ENCODE measurements around the gene MXD4. TPM values are rescaled to one million over a fixed set of nuclear protein-coding genes. Genes with fewer than 3 reads are reported as not detected.

The MXD4 gene
- total and polyA plus RNA-seq, 9 of the 15 experiments (the other 6 are each of a cell fraction or from before 2014, with no cell fraction given), result 0.06 to 13.5 (median 5.9) TPM

DNA sequence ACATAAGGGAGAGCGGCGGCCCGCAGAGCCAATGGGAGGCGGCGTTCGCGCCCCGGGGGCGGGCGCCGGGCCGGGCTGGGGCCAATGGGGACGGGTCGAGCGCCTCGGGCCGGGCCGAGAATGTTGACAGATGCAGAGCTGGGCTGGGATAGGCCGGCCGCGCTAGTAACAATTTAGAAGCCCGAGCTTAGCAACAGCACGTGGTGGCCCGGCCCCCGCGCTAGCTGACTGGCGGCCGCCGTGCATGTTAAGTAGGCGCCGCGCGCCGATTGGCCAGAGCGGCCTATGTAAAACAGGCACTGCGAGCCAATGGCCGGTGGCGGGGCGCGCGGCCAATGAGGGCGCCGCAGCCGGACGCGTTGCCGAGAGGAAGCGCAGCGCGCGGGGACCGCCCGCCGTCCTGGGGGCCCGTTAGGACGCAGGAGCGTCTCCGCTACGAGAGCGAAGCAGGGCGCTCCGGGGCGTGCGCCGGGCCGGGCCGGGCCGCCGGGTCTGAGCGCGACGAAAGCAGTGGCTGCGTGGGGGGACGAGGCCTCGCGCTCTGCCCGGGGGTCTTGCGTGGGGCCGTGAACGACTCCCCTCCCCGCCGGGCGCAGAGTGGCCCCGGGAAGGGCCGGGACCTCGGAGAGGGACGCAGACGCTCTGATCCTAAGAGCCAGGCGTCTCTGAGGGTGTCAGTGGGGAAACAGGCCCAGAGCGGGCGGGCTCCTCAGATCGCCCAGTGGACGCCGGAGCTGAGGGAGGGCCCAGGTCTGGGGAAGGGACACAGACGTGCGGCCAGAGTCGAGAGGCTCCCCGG is 435 bp upstream of the MXD4 start (continued):
- no peak for TF ChIP-seq NCOR1 (IDR thresholded peaks at IDR 0.05)
- TF ChIP-seq ZNF140 (CRISPR knock-in tag; IDR thresholded peaks at IDR 0.05), result no peak
- peak; percentile 84 to 90 for TF ChIP-seq MAZ (CRISPR knock-in tag; conservative IDR thresholded peaks at IDR 0.05 in 1 of 2, IDR thresholded peaks at IDR 0.05 in 1 of 2)
- TF ChIP-seq HDAC6 (IDR thresholded peaks at IDR 0.05; ENCODE audit: low read depth, low read length), result 0 out of 2 replicates have a peak, but pooled peaks have one; percentile 17
- no peak for TF ChIP-seq CREBBP (IDR thresholded peaks at IDR 0.05; ENCODE audit: low read depth, low read length)
- TF ChIP-seq NFRKB (IDR thresholded peaks at IDR 0.05; ENCODE audit: low read depth), result no peak
- no peak for TF ChIP-seq ZNF696 (CRISPR knock-in tag; conservative IDR thresholded peaks at IDR 0.05)
- TF ChIP-seq ZNF311 (CRISPR knock-in tag; IDR thresholded peaks at IDR 0.05), result no peak
- TF ChIP-seq E2F3 (CRISPR knock-in tag; IDR thresholded peaks at IDR 0.05), result no peak
- TF ChIP-seq, protein P1, sequence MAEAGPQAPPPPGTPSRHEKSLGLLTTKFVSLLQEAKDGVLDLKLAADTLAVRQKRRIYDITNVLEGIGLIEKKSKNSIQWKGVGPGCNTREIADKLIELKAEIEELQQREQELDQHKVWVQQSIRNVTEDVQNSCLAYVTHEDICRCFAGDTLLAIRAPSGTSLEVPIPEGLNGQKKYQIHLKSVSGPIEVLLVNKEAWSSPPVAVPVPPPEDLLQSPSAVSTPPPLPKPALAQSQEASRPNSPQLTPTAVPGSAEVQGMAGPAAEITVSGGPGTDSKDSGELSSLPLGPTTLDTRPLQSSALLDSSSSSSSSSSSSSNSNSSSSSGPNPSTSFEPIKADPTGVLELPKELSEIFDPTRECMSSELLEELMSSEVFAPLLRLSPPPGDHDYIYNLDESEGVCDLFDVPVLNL (CRISPR knock-in tag; IDR thresholded peaks at IDR 0.05; ENCODE audit: low read depth), result no peak
- no peak for TF ChIP-seq GTF2A2 (tag; IDR thresholded peaks at IDR 0.05)
- no peak for TF ChIP-seq ZNF77 (CRISPR knock-in tag; IDR thresholded peaks at IDR 0.05)
- TF ChIP-seq ZNF121 (CRISPR knock-in tag; conservative IDR thresholded peaks at IDR 0.05), result no peak

Measured in K562 (cell line).